HepG2 (cell line): ENCODE results near the gene NHERF2. TPM values are rescaled to one million over a fixed set of nuclear protein-coding genes. Genes with fewer than 3 reads are reported as not detected.

Experiments used
- CC2D1A ChIP-seq: sonication (generic); formaldehyde crosslinking; IDR thresholded peaks from 2 replicates; pipeline ENCODE4 v1.8.1; 2023; ENCODE audit warnings: mild to moderate bottlenecking, missing genetic modification reagents
- HNRNPH1 ChIP-seq: fragments of 200-400 bp; formaldehyde crosslinking; optimal IDR thresholded peaks from 2 replicates; pipeline ENCODE3; 2017; ENCODE audit warnings: mild to moderate bottlenecking, low read depth, low read length
- HNRNPL ChIP-seq: fragments of 200-400 bp; formaldehyde crosslinking; IDR thresholded peaks from 2 replicates; pipeline ENCODE4 v1.6.1; 2017; ENCODE audit warnings: mild to moderate bottlenecking, low read depth, low read length
- MYC ChIP-seq: sonication (generic); formaldehyde crosslinking; IDR thresholded peaks from 2 replicates; pipeline ENCODE4 v1.9.0; 2021; ENCODE audit warnings: missing genetic modification reagents, borderline replicate concordance
- RCOR2 ChIP-seq: IDR thresholded peaks from 2 replicates; pipeline ENCODE4 v1.6.1; 2016; ENCODE audit warnings: missing biosample characterization, missing genetic modification reagents
- SNAI1 ChIP-seq: sonication (generic); formaldehyde crosslinking; IDR thresholded peaks from 2 replicates; pipeline ENCODE4 v1.5.0; 2020; ENCODE audit warnings: mild to moderate bottlenecking, missing genetic modification reagents, borderline replicate concordance
- TP53 ChIP-seq: sonication (generic); formaldehyde crosslinking; conservative IDR thresholded peaks from 2 replicates; pipeline ENCODE4 v1.4.0; 2020; ENCODE audit warnings: missing genetic modification reagents
- ZBTB25 ChIP-seq: IDR thresholded peaks from 2 replicates; pipeline ENCODE4 v1.6.1; 2018; ENCODE audit warnings: missing genetic modification reagents
- ZNF232 ChIP-seq: sonication (generic); formaldehyde crosslinking; IDR thresholded peaks from 2 replicates; pipeline ENCODE4 v1.4.0; 2020; ENCODE audit warnings: missing genetic modification reagents, borderline replicate concordance
- ZNF746 ChIP-seq: sonication (generic); formaldehyde crosslinking; IDR thresholded peaks from 2 replicates; pipeline ENCODE4 v1.8.0; 2022; ENCODE audit warnings: mild to moderate bottlenecking, missing genetic modification reagents
- polyA plus RNA-seq, 8 experiments: library from polyadenylated mRNA; depleted of rRNA in 3 of 8; stranded (reverse) in 7 of 8; unstranded in 1 of 8; fragments of >200 nt; fragmentation: Illumina TruSeq in 4 of 8; extraction: Trizol in 4 of 8; gene quantifications; 2 replicates each; pipeline versions ENCODE4 v1.2.1 to v1.2.3, GENCODE V29; 2011 to 2016; ENCODE audit warnings: low read depth in 4 of 8, missing spikeins in 1 of 8, mixed read lengths in 1 of 8; ENCODE audit not compliant: insufficient read depth in 1 of 8
- total RNA-seq, 5 experiments: library from RNA; depleted of rRNA; stranded (reverse); fragments of >200 nt; fragmentation: Illumina TruSeq; extraction: Trizol; gene quantifications; 2 replicates each; pipeline ENCODE4 v1.2.3, GENCODE V29; 2016; ENCODE audit warnings: low read depth in 1 of 5
- TF ChIP-seq, protein P1 (sequence below): sonication (generic); formaldehyde crosslinking; IDR thresholded peaks from 2 replicates; pipeline ENCODE4 v1.4.0; 2020; ENCODE audit warnings: missing genetic modification reagents
- TF ChIP-seq, protein P2 (sequence below): sonication (generic); formaldehyde crosslinking; IDR thresholded peaks from 2 replicates; pipeline ENCODE4 v1.4.0; 2020; ENCODE audit warnings: missing genetic modification reagents, borderline replicate concordance
- TF ChIP-seq, protein P3 (sequence below): IDR thresholded peaks from 2 replicates; pipeline ENCODE4 v1.6.1; 2016; ENCODE audit warnings: missing genetic modification reagents, missing compliant biosample characterization
- TF ChIP-seq, protein P4 (sequence below): sonication (generic); formaldehyde crosslinking; IDR thresholded peaks from 2 replicates; pipeline ENCODE4 v1.4.0; 2020; ENCODE audit warnings: missing genetic modification reagents

The NHERF2 gene
- total and polyA plus RNA-seq, 2 of the 13 experiments (the other 11 are each of a cell fraction or from before 2014, with no cell fraction given), result 23.7 to 39.3 TPM

DNA sequence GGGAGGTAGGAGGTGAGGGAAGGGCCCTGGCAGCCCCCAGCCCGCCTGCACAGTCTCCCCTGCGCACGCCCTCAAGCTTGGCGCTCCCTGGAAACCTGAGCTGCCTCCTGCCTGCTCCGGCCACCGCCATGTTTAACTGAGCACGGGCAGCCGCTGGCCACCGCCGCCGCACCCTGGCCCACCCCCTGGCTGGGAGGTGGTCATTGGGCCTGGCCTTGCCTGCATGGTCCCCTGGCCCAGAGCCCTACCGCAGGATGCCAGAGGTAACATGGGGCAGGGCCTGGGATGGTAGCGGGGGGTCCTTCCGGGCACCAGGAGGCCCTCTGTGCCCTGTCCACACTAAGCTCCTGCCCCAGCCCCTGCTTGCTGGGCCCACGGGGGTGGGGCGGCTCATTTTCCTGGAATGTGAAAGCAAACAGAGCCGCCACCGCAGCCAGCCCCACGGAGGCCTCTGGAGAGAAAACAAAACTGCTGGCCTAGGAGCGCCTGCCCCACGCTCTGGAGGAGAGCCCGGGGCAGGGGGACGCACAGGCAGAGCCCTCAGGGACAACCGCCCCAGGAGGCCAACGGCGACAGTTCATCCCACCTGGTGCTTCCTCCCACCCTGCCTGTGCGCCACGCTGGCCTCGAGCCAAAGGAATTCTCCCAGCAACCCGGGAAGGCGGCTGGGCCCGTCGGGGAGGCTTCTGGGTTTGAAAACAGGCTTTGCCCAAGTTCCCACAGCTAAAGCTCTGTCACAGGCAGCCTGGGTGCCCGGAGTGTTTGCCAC is 8.9 kb downstream of the NHERF2 start (continued):
- TF ChIP-seq SNAI1 (peak; percentile 19; the same call in 1 of the 2 replicates), ZNF746 (CRISPR knock-in tag) (peak; percentile 85), TP53 (CRISPR knock-in tag) (0 out of 2 replicates have a peak, but pooled peaks have one; percentile 69), ZNF232 (CRISPR knock-in tag) (no peak), CC2D1A (CRISPR knock-in tag) (0 out of 2 replicates have a peak, but pooled peaks have one; percentile 51), RCOR2 (CRISPR knock-in tag) (peak; percentile 61; the same call in 1 of the 2 replicates), MYC (CRISPR knock-in tag) (peak; percentile 76; the same call in 1 of the 2 replicates), HNRNPH1 (no peak), HNRNPL (peak; percentile 100), ZBTB25 (CRISPR knock-in tag) (peak; percentile 87)
- TF ChIP-seq, protein P1, sequence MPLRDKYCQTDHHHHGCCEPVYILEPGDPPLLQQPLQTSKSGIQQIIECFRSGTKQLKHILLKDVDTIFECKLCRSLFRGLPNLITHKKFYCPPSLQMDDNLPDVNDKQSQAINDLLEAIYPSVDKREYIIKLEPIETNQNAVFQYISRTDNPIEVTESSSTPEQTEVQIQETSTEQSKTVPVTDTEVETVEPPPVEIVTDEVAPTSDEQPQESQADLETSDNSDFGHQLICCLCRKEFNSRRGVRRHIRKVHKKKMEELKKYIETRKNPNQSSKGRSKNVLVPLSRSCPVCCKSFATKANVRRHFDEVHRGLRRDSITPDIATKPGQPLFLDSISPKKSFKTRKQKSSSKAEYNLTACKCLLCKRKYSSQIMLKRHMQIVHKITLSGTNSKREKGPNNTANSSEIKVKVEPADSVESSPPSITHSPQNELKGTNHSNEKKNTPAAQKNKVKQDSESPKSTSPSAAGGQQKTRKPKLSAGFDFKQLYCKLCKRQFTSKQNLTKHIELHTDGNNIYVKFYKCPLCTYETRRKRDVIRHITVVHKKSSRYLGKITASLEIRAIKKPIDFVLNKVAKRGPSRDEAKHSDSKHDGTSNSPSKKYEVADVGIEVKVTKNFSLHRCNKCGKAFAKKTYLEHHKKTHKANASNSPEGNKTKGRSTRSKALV, result peak; percentile 53; the same call in 1 of the 2 replicates
- TF ChIP-seq, protein P2, sequence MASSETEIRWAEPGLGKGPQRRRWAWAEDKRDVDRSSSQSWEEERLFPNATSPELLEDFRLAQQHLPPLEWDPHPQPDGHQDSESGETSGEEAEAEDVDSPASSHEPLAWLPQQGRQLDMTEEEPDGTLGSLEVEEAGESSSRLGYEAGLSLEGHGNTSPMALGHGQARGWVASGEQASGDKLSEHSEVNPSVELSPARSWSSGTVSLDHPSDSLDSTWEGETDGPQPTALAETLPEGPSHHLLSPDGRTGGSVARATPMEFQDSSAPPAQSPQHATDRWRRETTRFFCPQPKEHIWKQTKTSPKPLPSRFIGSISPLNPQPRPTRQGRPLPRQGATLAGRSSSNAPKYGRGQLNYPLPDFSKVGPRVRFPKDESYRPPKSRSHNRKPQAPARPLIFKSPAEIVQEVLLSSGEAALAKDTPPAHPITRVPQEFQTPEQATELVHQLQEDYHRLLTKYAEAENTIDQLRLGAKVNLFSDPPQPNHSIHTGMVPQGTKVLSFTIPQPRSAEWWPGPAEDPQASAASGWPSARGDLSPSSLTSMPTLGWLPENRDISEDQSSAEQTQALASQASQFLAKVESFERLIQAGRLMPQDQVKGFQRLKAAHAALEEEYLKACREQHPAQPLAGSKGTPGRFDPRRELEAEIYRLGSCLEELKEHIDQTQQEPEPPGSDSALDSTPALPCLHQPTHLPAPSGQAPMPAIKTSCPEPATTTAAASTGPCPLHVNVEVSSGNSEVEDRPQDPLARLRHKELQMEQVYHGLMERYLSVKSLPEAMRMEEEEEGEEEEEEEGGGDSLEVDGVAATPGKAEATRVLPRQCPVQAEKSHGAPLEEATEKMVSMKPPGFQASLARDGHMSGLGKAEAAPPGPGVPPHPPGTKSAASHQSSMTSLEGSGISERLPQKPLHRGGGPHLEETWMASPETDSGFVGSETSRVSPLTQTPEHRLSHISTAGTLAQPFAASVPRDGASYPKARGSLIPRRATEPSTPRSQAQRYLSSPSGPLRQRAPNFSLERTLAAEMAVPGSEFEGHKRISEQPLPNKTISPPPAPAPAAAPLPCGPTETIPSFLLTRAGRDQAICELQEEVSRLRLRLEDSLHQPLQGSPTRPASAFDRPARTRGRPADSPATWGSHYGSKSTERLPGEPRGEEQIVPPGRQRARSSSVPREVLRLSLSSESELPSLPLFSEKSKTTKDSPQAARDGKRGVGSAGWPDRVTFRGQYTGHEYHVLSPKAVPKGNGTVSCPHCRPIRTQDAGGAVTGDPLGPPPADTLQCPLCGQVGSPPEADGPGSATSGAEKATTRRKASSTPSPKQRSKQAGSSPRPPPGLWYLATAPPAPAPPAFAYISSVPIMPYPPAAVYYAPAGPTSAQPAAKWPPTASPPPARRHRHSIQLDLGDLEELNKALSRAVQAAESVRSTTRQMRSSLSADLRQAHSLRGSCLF (CRISPR knock-in tag), result 0 out of 2 replicates have a peak, but pooled peaks have one; percentile 29
- TF ChIP-seq, protein P3, sequence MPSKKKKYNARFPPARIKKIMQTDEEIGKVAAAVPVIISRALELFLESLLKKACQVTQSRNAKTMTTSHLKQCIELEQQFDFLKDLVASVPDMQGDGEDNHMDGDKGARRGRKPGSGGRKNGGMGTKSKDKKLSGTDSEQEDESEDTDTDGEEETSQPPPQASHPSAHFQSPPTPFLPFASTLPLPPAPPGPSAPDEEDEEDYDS (CRISPR knock-in tag), result peak; percentile 73
- TF ChIP-seq, protein P4, sequence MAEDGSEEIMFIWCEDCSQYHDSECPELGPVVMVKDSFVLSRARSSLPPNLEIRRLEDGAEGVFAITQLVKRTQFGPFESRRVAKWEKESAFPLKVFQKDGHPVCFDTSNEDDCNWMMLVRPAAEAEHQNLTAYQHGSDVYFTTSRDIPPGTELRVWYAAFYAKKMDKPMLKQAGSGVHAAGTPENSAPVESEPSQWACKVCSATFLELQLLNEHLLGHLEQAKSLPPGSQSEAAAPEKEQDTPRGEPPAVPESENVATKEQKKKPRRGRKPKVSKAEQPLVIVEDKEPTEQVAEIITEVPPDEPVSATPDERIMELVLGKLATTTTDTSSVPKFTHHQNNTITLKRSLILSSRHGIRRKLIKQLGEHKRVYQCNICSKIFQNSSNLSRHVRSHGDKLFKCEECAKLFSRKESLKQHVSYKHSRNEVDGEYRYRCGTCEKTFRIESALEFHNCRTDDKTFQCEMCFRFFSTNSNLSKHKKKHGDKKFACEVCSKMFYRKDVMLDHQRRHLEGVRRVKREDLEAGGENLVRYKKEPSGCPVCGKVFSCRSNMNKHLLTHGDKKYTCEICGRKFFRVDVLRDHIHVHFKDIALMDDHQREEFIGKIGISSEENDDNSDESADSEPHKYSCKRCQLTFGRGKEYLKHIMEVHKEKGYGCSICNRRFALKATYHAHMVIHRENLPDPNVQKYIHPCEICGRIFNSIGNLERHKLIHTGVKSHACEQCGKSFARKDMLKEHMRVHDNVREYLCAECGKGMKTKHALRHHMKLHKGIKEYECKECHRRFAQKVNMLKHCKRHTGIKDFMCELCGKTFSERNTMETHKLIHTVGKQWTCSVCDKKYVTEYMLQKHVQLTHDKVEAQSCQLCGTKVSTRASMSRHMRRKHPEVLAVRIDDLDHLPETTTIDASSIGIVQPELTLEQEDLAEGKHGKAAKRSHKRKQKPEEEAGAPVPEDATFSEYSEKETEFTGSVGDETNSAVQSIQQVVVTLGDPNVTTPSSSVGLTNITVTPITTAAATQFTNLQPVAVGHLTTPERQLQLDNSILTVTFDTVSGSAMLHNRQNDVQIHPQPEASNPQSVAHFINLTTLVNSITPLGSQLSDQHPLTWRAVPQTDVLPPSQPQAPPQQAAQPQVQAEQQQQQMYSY (CRISPR knock-in tag), result peak; percentile 92; the same call in 1 of the 2 replicates
